ENCODE data around the gene SULT6B1.
"Not testable (repeated sequence)": the region's sequence is repeated elsewhere in the genome, so short reads cannot be mapped to it uniquely, and the experiment has no call there.

Gene SULT6B1

DNA sequence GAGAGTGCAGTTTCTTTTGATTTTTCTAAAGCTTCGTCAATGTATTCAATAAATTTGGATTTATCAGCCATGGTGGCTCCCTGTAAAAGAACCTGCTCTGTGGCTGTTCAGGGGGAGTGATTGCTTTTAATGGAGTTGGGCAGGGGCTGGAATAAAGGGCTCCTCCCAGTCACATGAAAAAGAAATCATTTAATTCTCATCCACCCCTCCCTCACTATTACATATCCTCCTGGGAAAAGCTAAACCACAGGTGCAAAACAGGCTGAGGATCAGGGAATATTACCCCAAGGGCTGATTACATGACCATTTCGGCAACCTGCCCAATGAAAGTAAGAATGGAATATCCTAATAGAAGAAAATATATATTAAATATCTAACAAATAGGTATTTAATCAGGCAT is at the start of gene SULT6B1:
Gene SULT6B1 (minus strand): TSS at position 101 of the 400 bp plus-strand sequence. CDS start 30 bp downstream, at position 71.
- DNase-seq (ENCODE audit: low read depth in 3 of 3), result no peak

GRCh38 chr2:37232131-37232933 is 43.9 kb upstream of the SULT6B1 start:
- DNase-seq (ENCODE audit: low read depth in 3 of 3), result no peak

- DNase-seq (ENCODE audit: low read depth in 3 of 3), result peak; percentile 81 to 91 (median 84)
Measured at GRCh38 chr2:37231241-37232130, 43.0 kb upstream of the SULT6B1 start, which contains the start of the genes CEBPZ and NDUFAF7. CEBPZ (minus strand) TSS chr2:37231596; CDS start chr2:37231567, 29 bp downstream. NDUFAF7 (plus strand) TSS chr2:37231658; CDS start chr2:37231706, 48 bp downstream.

- no peak for DNase-seq (ENCODE audit: low read depth in 3 of 3)
Measured at GRCh38 chr2:37230581-37230980, 42.1 kb upstream of the SULT6B1 start.

GRCh38 chr2:37228788-37229187 is 40.3 kb upstream of the SULT6B1 start:
- no peak for DNase-seq (ENCODE audit: low read depth in 3 of 3)

DNA sequence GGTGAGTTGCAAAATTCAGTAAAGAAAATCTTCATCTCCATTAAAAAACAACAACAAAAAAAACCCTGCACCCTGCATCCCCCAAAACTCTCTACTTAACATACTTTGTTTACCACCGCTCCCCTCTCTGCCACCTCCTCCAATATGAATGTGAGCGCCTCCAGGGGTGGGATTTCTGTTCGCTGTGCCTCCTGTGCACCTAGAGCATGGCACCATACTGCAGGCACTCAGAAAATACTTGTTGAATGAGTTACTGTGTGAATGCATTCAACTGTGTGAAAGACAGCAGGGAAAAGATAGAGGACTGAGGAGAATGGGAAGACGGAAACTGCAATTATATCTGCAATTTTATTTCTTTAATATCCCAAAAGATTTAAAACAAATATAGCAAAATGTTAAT is 38.4 kb upstream of the SULT6B1 start:
- no peak for DNase-seq (ENCODE audit: low read depth in 3 of 3)

- DNase-seq (ENCODE audit: low read depth in 3 of 3), result not testable (repeated sequence)
Measured at GRCh38 chr2:37225129-37225528, 36.7 kb upstream of the SULT6B1 start.

DNA sequence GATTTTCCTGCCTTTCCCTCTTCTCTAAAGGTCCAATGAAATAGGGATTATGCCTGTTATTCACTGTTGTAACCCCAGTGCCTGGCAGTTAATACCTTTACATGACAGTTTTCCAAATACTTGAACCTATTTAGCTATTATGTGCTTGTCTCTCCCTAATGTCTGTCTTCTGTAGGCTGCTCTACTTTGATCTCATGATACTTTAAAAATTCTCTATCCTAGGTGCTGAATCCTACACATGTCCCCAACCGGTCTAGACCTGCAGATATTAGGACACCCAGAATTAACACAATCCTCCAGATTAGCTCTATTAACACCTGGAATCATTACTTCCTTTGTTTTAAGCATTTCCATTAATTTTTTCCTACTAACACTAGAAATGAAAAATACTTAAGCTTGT is 35.6 kb upstream of the SULT6B1 start:
- DNase-seq (ENCODE audit: low read depth in 3 of 3), result no peak

DNA sequence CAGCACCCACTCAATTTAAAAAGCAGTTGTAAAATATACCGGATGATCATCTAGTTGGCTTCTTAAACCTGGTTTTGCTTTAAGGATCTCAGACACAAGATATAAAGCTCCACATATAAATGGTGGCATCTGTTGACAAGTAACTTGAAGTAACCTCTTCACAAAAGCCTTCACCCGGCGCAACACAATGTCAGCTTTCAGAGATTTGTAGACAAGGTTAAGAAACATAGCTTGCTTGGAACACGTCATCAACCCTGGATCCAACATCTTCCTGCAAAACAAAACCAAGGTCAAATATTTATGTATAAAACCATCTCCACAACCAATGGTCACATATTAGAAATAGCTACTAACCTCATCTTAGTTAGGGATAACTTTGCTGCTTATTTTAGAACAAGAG is 34.7 kb upstream of the SULT6B1 start:
- no peak for DNase-seq (ENCODE audit: low read depth in 3 of 3)

DNA sequence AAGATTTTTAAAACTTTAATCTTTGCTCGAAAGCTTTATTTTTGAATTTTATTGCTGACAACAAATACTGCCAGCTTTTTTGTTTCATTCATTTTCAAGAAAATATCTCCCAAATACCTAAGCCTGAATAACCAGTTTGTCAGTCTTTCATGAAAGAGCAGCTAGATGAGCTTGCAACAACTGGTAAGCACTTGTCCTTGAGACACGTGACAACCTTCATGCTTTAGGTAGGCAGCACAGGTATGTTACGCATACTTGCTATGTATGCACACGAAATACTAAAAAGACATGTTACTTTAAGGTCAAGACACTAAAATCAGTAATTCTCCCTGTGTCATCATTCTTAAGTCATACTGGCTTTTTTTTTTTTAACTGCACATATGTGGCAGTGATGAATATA is 30.6 kb upstream of the SULT6B1 start:
- DNase-seq (ENCODE audit: low read depth in 3 of 3), result no peak

DNA sequence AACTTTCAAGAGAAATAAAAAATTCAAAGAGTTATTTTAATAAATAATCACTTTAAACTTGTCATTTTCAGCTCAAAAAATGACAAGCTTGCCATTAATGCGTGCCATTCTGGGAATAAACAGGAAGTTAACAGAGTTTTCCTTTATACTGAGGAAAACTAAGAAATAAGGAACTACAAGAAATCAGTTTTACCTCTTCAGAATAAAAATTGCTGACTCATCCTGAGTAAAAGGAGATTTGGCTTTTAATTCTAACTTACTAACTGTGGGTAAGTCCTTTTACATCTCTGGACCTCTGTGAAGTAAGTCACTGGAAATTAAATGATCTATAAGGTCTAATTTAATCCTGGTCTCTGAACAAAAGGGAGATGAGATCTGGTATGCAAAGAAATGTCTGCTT is 26.8 kb upstream of the SULT6B1 start:
- no peak for DNase-seq (ENCODE audit: low read depth in 3 of 3)

DNA sequence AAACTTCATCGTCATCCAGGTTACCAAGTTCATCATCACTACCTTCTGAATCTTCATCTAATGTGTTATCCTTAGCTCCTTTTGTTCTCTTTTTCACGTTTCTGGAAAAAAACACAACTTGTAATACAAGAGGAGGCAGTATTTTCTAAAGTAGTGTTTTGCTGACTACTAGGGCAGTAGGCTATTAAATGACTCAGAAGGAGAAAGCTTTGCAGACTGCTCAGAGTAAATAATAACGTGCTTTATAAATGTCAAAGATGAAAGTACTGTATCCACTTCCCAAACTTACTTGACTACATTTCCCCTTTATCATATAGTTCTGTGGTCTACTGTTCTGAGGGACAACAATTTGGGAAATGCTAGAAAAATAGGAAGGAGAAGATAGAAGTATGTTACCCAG is 23.5 kb upstream of the SULT6B1 start:
- DNase-seq (ENCODE audit: low read depth in 3 of 3), result no peak

GRCh38 chr2:37211212-37211611 is 22.7 kb upstream of the SULT6B1 start:
- no peak for DNase-seq (ENCODE audit: low read depth in 3 of 3)

DNA sequence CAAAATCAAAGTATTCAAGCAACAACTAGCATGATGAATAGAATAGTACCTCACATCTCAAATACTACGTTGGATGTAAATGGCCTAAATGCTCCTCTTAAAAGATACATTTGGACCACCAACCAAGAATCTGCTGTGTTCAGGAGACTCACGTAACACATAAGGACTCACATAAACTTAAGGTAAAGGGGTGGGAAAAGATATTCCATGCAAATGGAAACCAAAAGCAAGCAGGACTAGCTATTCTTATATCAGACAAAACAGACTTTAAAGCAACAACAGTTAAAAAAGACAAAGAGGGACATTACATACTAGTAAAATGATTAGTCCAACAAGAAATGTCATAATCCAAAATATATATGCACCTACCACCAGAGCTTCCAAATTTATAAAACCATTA is 18.3 kb upstream of the SULT6B1 start:
- DNase-seq (ENCODE audit: low read depth in 3 of 3), result not testable (repeated sequence)

GRCh38 chr2:37205689-37206341 is 17.3 kb upstream of the SULT6B1 start:
- no peak for DNase-seq (ENCODE audit: low read depth in 3 of 3)

- DNase-seq (ENCODE audit: low read depth in 3 of 3), result not testable (repeated sequence)
Measured at GRCh38 chr2:37205071-37205661, 16.7 kb upstream of the SULT6B1 start.

DNA sequence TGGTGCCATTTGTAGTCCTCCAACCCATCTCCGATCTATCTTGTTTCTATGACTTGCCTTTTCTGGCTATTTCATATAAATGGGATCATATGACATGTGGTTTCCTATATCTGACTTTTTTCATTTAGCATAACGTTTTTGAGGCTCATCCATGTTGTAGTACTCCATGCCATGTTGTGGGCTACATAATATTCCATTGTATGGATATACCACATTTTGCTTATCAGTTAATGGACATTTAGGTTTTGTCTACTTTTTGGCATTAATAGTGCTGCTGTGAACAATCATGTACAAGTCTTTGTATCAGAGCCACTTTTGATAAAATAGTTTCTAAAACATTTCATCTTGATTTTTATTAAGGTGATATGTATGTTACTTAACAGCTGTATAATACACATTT is 15.2 kb upstream of the SULT6B1 start:
- no peak for DNase-seq (ENCODE audit: low read depth in 3 of 3)

- DNase-seq (ENCODE audit: low read depth in 3 of 3), result peak in 1 of 3 donors; percentile 8
Measured at GRCh38 chr2:37201766-37202165, 13.3 kb upstream of the SULT6B1 start.

DNA sequence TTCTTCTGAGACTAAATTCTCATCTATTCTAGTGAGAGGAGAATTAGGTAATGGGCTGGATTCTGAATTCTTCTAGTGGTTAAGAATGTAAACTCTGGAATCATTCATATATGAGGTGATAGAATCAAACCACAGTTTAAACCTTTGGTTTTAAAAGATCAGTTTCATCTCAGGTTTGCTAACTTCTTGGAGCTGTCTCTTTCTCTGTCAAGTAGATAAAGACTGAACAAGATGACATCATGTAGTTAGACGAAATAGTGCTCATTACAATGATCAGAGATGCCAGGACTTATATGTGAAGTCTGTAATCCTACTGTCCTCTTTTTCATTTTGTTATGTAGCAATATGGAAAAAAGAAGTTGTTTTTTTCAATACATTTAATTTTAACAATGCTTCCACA is 12.7 kb upstream of the SULT6B1 start:
- no peak for DNase-seq (ENCODE audit: low read depth in 3 of 3)

GRCh38 chr2:37198681-37199065 is 10.2 kb upstream of the SULT6B1 start:
- no peak for DNase-seq (ENCODE audit: low read depth in 3 of 3)

GRCh38 chr2:37196320-37197195 is 8.1 kb upstream of the SULT6B1 start, which contains the start of gene CEBPZOS:
CEBPZOS (plus strand) TSS chr2:37196496; CDS start chr2:37199705, 3,209 bp downstream.
- DNase-seq (ENCODE audit: low read depth in 3 of 3), result peak; percentile 79 to 86 (median 83)
